IMR-90 (cell line): Measurements from ENCODE around the gene CDC14A. TPM values are rescaled to one million over a fixed set of nuclear protein-coding genes. Genes with fewer than 3 reads are reported as not detected.

Experiments used
- ATAC-seq: fragments of 200-7000 bp; cut with Tn5 transposase; 2 replicates; pipeline ENCODE4 v1.9.1; 2020; ENCODE audit warnings: low read depth, mild to moderate bottlenecking, moderate library complexity
- BruUV-seq: library from RNA; stranded (reverse); fragments of 400-500 nt; replicated peaks from 2 replicates; lab custom pipeline; 2021; lab: Mats Ljungman, UMichigan
- CTCF ChIA-PET: fragments of 300-600 bp; formaldehyde crosslinking; extraction: SDS; loops from one replicate; lab custom pipeline; 2021; ENCODE audit warnings: antibody characterized with exemption; lab: Yijun Ruan, JAX
- POLR2A ChIA-PET: fragments of 300-600 bp; sonication (Branson Sonifier 250); formaldehyde crosslinking; loops from one replicate; lab custom pipeline; 2022; ENCODE audit warnings: antibody characterized with exemption; ENCODE audit not compliant: unreplicated experiment; lab: Charles Lee
- DNase-seq: peaks from one replicate; pipeline ENCODE4 v3.0.0; 2013
- H2AFZ ChIP-seq: replicated peaks from 2 replicates; pipeline ENCODE3; 2013; ENCODE audit warnings: low read length, mild to moderate bottlenecking; ENCODE audit not compliant: poor library complexity
- H2AK5ac ChIP-seq: 2 replicates; pipeline ENCODE4 v1.6.1; 2013; ENCODE audit warnings: low read depth, low read length, inconsistent platforms
- H2AK9ac ChIP-seq: replicated peaks from 2 replicates; pipeline ENCODE3; 2013; ENCODE audit warnings: mild to moderate bottlenecking, low read depth, low read length, moderate library complexity; ENCODE audit not compliant: poor library complexity
- H2BK120ac ChIP-seq: 2 replicates; pipeline ENCODE4 v1.6.1; 2013; ENCODE audit warnings: low read depth, low read length, inconsistent platforms
- H2BK15ac ChIP-seq: 3 replicates; pipeline ENCODE4 v1.6.1; 2013; ENCODE audit warnings: low read depth, low read length, inconsistent platforms
- H2BK20ac ChIP-seq: 2 replicates; pipeline ENCODE4 v1.6.1; 2013; ENCODE audit warnings: low read depth, mild to moderate bottlenecking, inconsistent platforms, low read length, moderate library complexity
- H2BK5ac ChIP-seq: 2 replicates; pipeline ENCODE4 v1.6.1; 2013; ENCODE audit warnings: mild to moderate bottlenecking, low read depth, low read length, inconsistent platforms; ENCODE audit not compliant: poor library complexity, severe bottlenecking
- H3K14ac ChIP-seq: replicated peaks from 2 replicates; pipeline ENCODE4 v1.6.1; 2013; ENCODE audit warnings: low read depth, low read length, inconsistent platforms
- H3K18ac ChIP-seq: 2 replicates; pipeline ENCODE4 v1.6.1; 2013; ENCODE audit warnings: low read depth, low read length, control low read depth
- H3K23ac ChIP-seq: 2 replicates; pipeline ENCODE4 v1.6.1; 2013; ENCODE audit warnings: low read depth, low read length, inconsistent platforms
- H3K27ac ChIP-seq: 2 replicates; pipeline ENCODE4 v1.5.1; 2013; ENCODE audit warnings: mild to moderate bottlenecking, control low read depth, low read length; ENCODE audit not compliant: insufficient read depth
- H3K27me3 ChIP-seq: 2 replicates; pipeline ENCODE4 v1.6.1; 2013; ENCODE audit warnings: low read length; ENCODE audit not compliant: control insufficient read depth, insufficient read depth
- H3K36me3 ChIP-seq: 2 replicates; pipeline ENCODE4 v1.6.1; 2013; ENCODE audit warnings: low read length, mixed read lengths; ENCODE audit not compliant: control insufficient read depth, insufficient read depth
- H3K4ac ChIP-seq: 2 replicates; pipeline ENCODE4 v1.6.1; 2013; ENCODE audit warnings: low read depth, low read length, inconsistent platforms
- H3K4me1 ChIP-seq: 2 replicates; pipeline ENCODE4 v1.6.1; 2013; ENCODE audit warnings: low read length, mixed read lengths; ENCODE audit not compliant: control insufficient read depth, insufficient read depth
- H3K4me2 ChIP-seq: 2 replicates; pipeline ENCODE4 v1.6.1; 2013; ENCODE audit warnings: low read depth, mild to moderate bottlenecking, control low read depth, low read length, moderate library complexity
- H3K4me3 ChIP-seq: 2 replicates; pipeline ENCODE4 v1.5.1; 2013; ENCODE audit warnings: low read depth, mild to moderate bottlenecking, control low read depth, low read length, moderate library complexity; ENCODE audit not compliant: insufficient read depth
- H3K56ac ChIP-seq: 2 replicates; pipeline ENCODE4 v1.6.1; 2013; ENCODE audit warnings: low read length, inconsistent platforms; ENCODE audit not compliant: insufficient read depth; ENCODE audit errors: extremely low read depth
- H3K79me1 ChIP-seq, 2 experiments: 2 replicates each; pipeline ENCODE4 v1.6.1; 2013; ENCODE audit warnings: low read length in 2 of 2, inconsistent platforms in 1 of 2, low read depth in 1 of 2
- H3K9ac ChIP-seq: 2 replicates; pipeline ENCODE4 v1.6.1; 2013; ENCODE audit warnings: low read depth, low read length, control low read depth
- H3K9me1 ChIP-seq: 2 replicates; pipeline ENCODE4 v1.6.1; 2013; ENCODE audit warnings: low read length, inconsistent platforms; ENCODE audit not compliant: insufficient read depth
- H3K9me3 ChIP-seq: 2 replicates; pipeline ENCODE4 v1.6.1; 2013; ENCODE audit warnings: low read length; ENCODE audit not compliant: control insufficient read depth, insufficient read depth
- H4K20me1 ChIP-seq: 2 replicates; pipeline ENCODE4 v1.6.1; 2013; ENCODE audit warnings: low read length, inconsistent platforms; ENCODE audit not compliant: insufficient read depth
- H4K5ac ChIP-seq: 2 replicates; pipeline ENCODE4 v1.6.1; 2013; ENCODE audit warnings: mild to moderate bottlenecking, low read depth, low read length, control low read depth
- H4K8ac ChIP-seq, 2 experiments: 2 replicates each; pipeline ENCODE4 v1.6.1; 2013; ENCODE audit warnings: low read depth in 2 of 2, low read length in 2 of 2, control low read depth in 1 of 2, inconsistent platforms in 1 of 2
- H4K91ac ChIP-seq: 2 replicates; pipeline ENCODE4 v1.6.1; 2013; ENCODE audit warnings: low read depth, low read length, inconsistent platforms; ENCODE audit not compliant: insufficient read depth
- BHLHE40 ChIP-seq: fragments of 150-350 bp; IDR thresholded peaks from 2 replicates; pipeline ENCODE4 v1.6.1; 2016; ENCODE audit warnings: mild to moderate bottlenecking, low read depth, low read length
- CHD1 ChIP-seq: IDR thresholded peaks from 2 replicates; pipeline ENCODE4 v1.6.1; 2012; ENCODE audit warnings: low read depth, low read length, improper control_type of control experiment
- FOS ChIP-seq: fragments of 150-350 bp; IDR thresholded peaks from 2 replicates; pipeline ENCODE4 v1.6.1; 2016; ENCODE audit warnings: low read depth, low read length
- NFE2L2 ChIP-seq: fragments of 150-350 bp; IDR thresholded peaks from 2 replicates; pipeline ENCODE4 v1.6.1; 2016; ENCODE audit warnings: low read depth, mild to moderate bottlenecking, low read length
- RFX5 ChIP-seq: IDR thresholded peaks from 2 replicates; pipeline ENCODE4 v1.8.0; 2012; ENCODE audit warnings: low read depth, mild to moderate bottlenecking, low read length, moderate library complexity
- SMC3 ChIP-seq: fragments of 150-350 bp; IDR thresholded peaks from 2 replicates; pipeline ENCODE4 v1.6.1; 2016; ENCODE audit warnings: low read depth, mild to moderate bottlenecking, antibody characterized with exemption, low read length, moderate library complexity
- dilution Hi-C: fragments of 300-500 bp; cut with HindIII; formaldehyde crosslinking; loops from one replicate; pipeline ENCODE4 v1.14.3; 2018; ENCODE audit warnings: low sequenced_read_pairs; ENCODE audit not compliant: unreplicated experiment
- in situ Hi-C: fragments of 300-500 bp; cut with MboI; formaldehyde crosslinking; loops from 3 replicates; pipeline ENCODE4 v1.14.3; 2019; ENCODE audit warnings: low sequenced_read_pairs, inconsistent platforms, mixed read lengths
- intact Hi-C: fragments of 100-400 bp; cut with micrococcal nuclease; formaldehyde crosslinking; loops from 2 replicates; pipeline ENCODE4 v1.10.0; 2022
- polyA plus RNA-seq, 3 experiments: library from polyadenylated mRNA; depleted of rRNA; stranded (reverse); fragments of >200 nt; gene quantifications; 2 replicates each; pipeline ENCODE4 v1.2.3, GENCODE V29; 2012; ENCODE audit warnings: low replicate concordance in 1 of 3
- total RNA-seq: library from RNA; depleted of rRNA; stranded (reverse); fragments of >200 nt; gene quantifications from 2 replicates; pipeline ENCODE4 v1.2.3, GENCODE V29; 2012

The CDC14A gene
- total and polyA plus RNA-seq, 2 of the 4 experiments (the other 2 are of a cell fraction): 1.7 to 3.0 TPM

GRCh38 chr1:100428160-100428559 lies 75.9 kb downstream of the CDC14A start:
- BruUV-seq: no TSS peak
- Histone ChIP-seq H3K9me1 (peaks cover under 1% of the 10 kb centered on the region; the same call in 1 of the 2 replicates), H3K36me3 (no peaks in the 10 kb centered on the region), H4K20me1 (no peaks in the 10 kb centered on the region), H2BK20ac (no peak overlapping the region), H3K4me2 (no peak overlapping the region), H3K4me3 (no peak overlapping the region), H3K56ac (no peak overlapping the region), H3K4ac (no peak overlapping the region), H3K14ac (no peak overlapping the region), H4K5ac (no peak overlapping the region), H2BK15ac (no peak overlapping the region), H2AK9ac (no peak overlapping the region), H3K18ac (no peak overlapping the region), H3K4me1 (no peaks in the 10 kb centered on the region), H2BK5ac (no peak overlapping the region), H4K8ac (no peak overlapping the region), H3K79me1 (no peaks in the 10 kb centered on the region; a peak in 2 of 4 replicates), H4K91ac (no peak overlapping the region), H3K27ac (no peak overlapping the region), H2AK5ac (no peak overlapping the region), H2AFZ (no peak overlapping the region), H2BK120ac (no peak overlapping the region), H3K9ac (no peak overlapping the region), H3K23ac (no peak overlapping the region), H3K27me3 (no peaks in the 10 kb centered on the region), H3K9me3 (no peaks in the 10 kb centered on the region)
- TF ChIP-seq CHD1: no peak
- no peak for TF ChIP-seq NFE2L2
- TF ChIP-seq FOS: no peak
- TF ChIP-seq RFX5: no peak
- no peak for TF ChIP-seq SMC3
- TF ChIP-seq BHLHE40: no peak
- in situ Hi-C loops (no loop called here), intact Hi-C loops (no loop called here), dilution Hi-C loops (no loop called here)
- ATAC-seq: no peak
- DNase-seq: peak; percentile 20
- CTCF ChIA-PET: no interaction called here
- POLR2A ChIA-PET: no interaction called here
